Peyer's patch (tissue), 4 donors: ENCODE results near the gene FANCM.

Source experiments
- POLR2A ChIP-seq, 2 donors: fragments of 450-650 bp; IDR thresholded peaks; one replicate each; pipeline ENCODE4 v1.5.1; 2017; ENCODE audit warnings: antibody characterized with exemption in 2 of 2, mild to moderate bottlenecking in 2 of 2, moderate library complexity in 2 of 2
- TF ChIP-seq, protein P1 (sequence below), 6 experiments: fragments of 450-650 bp in 4 of 6; fragments of 200-600 bp in 2 of 6; sonication (generic) in 1 of 6; IDR thresholded peaks; one replicate each; pipeline ENCODE4 v1.5.1; 2017 to 2019; ENCODE audit warnings: antibody characterized with exemption in 6 of 6, mild to moderate bottlenecking in 3 of 6, moderate library complexity in 1 of 6

DNA sequence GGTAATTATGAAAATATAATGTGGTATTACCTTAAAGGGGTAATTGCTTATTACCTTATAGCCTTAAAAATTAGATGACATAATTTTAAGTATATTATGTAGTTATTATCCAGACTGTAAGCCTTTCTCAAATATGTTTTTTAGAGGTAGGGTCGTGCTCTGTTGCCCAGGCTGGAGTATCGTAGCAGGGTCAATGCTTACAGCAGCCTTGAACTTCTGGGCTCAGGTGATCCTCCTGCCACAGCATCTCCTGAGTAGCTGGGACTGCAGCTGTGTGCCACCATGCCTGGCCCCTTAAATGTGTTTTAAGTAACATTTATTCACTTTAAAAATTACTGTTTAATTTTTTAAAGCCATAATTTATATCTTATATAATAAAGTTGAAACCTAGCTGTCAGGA is 41.5 kb upstream of the FANCM start:
- TF ChIP-seq, protein P1, sequence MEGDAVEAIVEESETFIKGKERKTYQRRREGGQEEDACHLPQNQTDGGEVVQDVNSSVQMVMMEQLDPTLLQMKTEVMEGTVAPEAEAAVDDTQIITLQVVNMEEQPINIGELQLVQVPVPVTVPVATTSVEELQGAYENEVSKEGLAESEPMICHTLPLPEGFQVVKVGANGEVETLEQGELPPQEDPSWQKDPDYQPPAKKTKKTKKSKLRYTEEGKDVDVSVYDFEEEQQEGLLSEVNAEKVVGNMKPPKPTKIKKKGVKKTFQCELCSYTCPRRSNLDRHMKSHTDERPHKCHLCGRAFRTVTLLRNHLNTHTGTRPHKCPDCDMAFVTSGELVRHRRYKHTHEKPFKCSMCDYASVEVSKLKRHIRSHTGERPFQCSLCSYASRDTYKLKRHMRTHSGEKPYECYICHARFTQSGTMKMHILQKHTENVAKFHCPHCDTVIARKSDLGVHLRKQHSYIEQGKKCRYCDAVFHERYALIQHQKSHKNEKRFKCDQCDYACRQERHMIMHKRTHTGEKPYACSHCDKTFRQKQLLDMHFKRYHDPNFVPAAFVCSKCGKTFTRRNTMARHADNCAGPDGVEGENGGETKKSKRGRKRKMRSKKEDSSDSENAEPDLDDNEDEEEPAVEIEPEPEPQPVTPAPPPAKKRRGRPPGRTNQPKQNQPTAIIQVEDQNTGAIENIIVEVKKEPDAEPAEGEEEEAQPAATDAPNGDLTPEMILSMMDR (IDR thresholded peaks at IDR 0.05): no peak
- TF ChIP-seq POLR2A (IDR thresholded peaks at IDR 0.05): no peak
